ENCODE data around the gene GPRC5A. TPM values are rescaled to one million over a fixed set of nuclear protein-coding genes. Genes with fewer than 3 reads are reported as not detected.

The GPRC5A gene
- total and polyA plus RNA-seq, 2 donors (not counting 3 experiments of a cell fraction or from before 2014, with no cell fraction given), result 22.7 to 86.4 TPM

- Histone ChIP-seq H3K9me3 (replicated peaks; ENCODE audit: control insufficient read depth, insufficient read depth, low read length) (no peaks in the 10 kb centered on the region), H3K9me1 (replicated peaks; ENCODE audit: control insufficient read depth, extremely low read depth, insufficient read depth, low read length) (no peaks in the 10 kb centered on the region), H3K4me2 (ENCODE audit: insufficient read depth, low read length) (peak overlapping the region; percentile 69), H2AFZ (ENCODE audit: low read depth, low read length) (no peak overlapping the region), H3K27me3 (ENCODE audit: control insufficient read depth in 2 of 2, insufficient read depth in 2 of 2, low read length in 2 of 2) (no peaks in the 10 kb centered on the region), H3K9ac (replicated peaks; ENCODE audit: extremely low read depth, insufficient read depth, low read length) (peak overlapping the region; percentile 74), H3K4me1 (ENCODE audit: control insufficient read depth, extremely low read depth, insufficient read depth, low read length) (peaks cover 36% of the 10 kb centered on the region), H3K36me3 (ENCODE audit: control insufficient read depth in 2 of 2, extremely low read depth in 1 of 2, insufficient read depth in 2 of 2, low read length in 2 of 2) (peaks cover 0 to 5% of the 10 kb centered on the region in 2 experiments), H4K20me1 (replicated peaks; ENCODE audit: control insufficient read depth, extremely low read depth, insufficient read depth, low read length) (no peaks in the 10 kb centered on the region), H3K27ac (ENCODE audit: insufficient read depth, low read depth, low read length) (peak overlapping the region; percentile 88), H3K79me2 (ENCODE audit: control insufficient read depth, insufficient read depth, low read length) (peaks cover 7% of the 10 kb centered on the region), H3K4me3 (replicated peaks in 1 of 3; ENCODE audit: insufficient read depth in 1 of 3, low read depth in 1 of 3, low read length in 3 of 3) (peak overlapping the region in 1 of 3 experiments; percentile 15)
- ChIA-PET CTCF (interaction anchor here (0.6 to 5.4 kb wide), 51 partner anchors 9 to 1251 kb away, joined by 3 to 116 read pairs (median 4); partner anchors contain the start of genes EMP1, FAM234B, GPRC5A and GPRC5D), POLR2A (interaction anchor here (0.6 to 1.3 kb wide), 2 partner anchors 25 to 78 kb away, joined by 4 read pairs; partner anchors contain the start of gene GPRC5A)
- FAIRE-seq, result peak; percentile 99
- no peak for TF ChIP-seq EZH2 (IDR thresholded peaks at IDR 0.05; ENCODE audit: borderline replicate concordance, low read depth, low read length, severe bottlenecking)
- peak; percentile 13 for TF ChIP-seq GATA2 (IDR thresholded peaks at IDR 0.05; ENCODE audit: insufficient read depth, insufficient read length, low read depth, low read length)
- TF ChIP-seq JUN (IDR thresholded peaks at IDR 0.05; ENCODE audit: borderline replicate concordance, insufficient read depth, insufficient read length, low read depth), result peak; percentile 81
- peak; percentile 88 for TF ChIP-seq POLR2AphosphoS5 (IDR thresholded peaks at IDR 0.05; ENCODE audit: insufficient read depth, low read depth, low read length)
- TF ChIP-seq MAX (IDR thresholded peaks at IDR 0.05; ENCODE audit: insufficient read depth, insufficient read length), result peak; percentile 43
- TF ChIP-seq CTCF (IDR thresholded peaks at IDR 0.05; ENCODE audit: extremely low read depth in 1 of 2, insufficient read depth in 1 of 2, low read depth in 1 of 2, low read length in 2 of 2), result peak; percentile 96 to 97
- peak; percentile 30 for TF ChIP-seq MYC (IDR thresholded peaks at IDR 0.05; ENCODE audit: low read depth, low read length)
- TF ChIP-seq POLR2A (IDR thresholded peaks at IDR 0.05; ENCODE audit: low read depth, low read length), result peak; percentile 21
- peak; percentile 77 for TF ChIP-seq FOS (IDR thresholded peaks at IDR 0.05; ENCODE audit: borderline replicate concordance, insufficient read depth, low read length)
- dilution Hi-C loops (cut with MboI; ENCODE audit: extremely low pct_ligation_motif_present, low sequenced_read_pairs) (no loop called here), intact Hi-C loops (cut with micrococcal nuclease) (loop anchor here (1.0 to 5.0 kb wide), 17 partner anchors 25 to 744 kb away; partner anchors contain the start of genes GPRC5A and HEBP1)
- peak; percentile 97 for DNase-seq (ENCODE audit: low read depth, low spot score)
- TSS peak; percentile 95 for BruUV-seq (replicated peaks)
Observed at GRCh38 chr12:12916135-12916944, 25.0 kb downstream of the GPRC5A start.
